Subcutaneous abdominal adipose tissue (tissue), 5 donors: ENCODE data around the gene ZMYM2.

Source experiments
- H3K27ac ChIP-seq: one replicate; pipeline ENCODE4 v1.7.0; 2013; ENCODE audit warnings: low read depth, mild to moderate bottlenecking, inconsistent platforms, low read length, moderate library complexity
- H3K27me3 ChIP-seq, 5 donors: one replicate each; pipeline ENCODE4 v1.7.0; 2013; ENCODE audit warnings: low read length in 5 of 5, inconsistent platforms in 1 of 5; ENCODE audit not compliant: control insufficient read depth in 5 of 5, insufficient read depth in 4 of 5
- H3K36me3 ChIP-seq, 5 donors: one replicate each; pipeline ENCODE4 v1.7.0; 2013; ENCODE audit warnings: low read length in 5 of 5; ENCODE audit not compliant: control insufficient read depth in 5 of 5, insufficient read depth in 5 of 5
- H3K4me1 ChIP-seq, 5 donors: one replicate each; pipeline ENCODE4 v1.7.0; 2013; ENCODE audit warnings: low read length in 5 of 5, mild to moderate bottlenecking in 3 of 5, moderate library complexity in 1 of 5; ENCODE audit not compliant: control insufficient read depth in 5 of 5, insufficient read depth in 5 of 5
- H3K4me3 ChIP-seq, 5 donors: one replicate each; pipeline ENCODE4 v1.7.0; 2013; ENCODE audit warnings: low read length in 5 of 5, low read depth in 1 of 5
- H3K9ac ChIP-seq, 5 donors: one replicate each; pipeline ENCODE4 v1.7.0; 2013; ENCODE audit warnings: low read length in 5 of 5, mild to moderate bottlenecking in 4 of 5, moderate library complexity in 3 of 5
- H3K9me3 ChIP-seq, 5 donors: one replicate each; pipeline ENCODE4 v1.7.0; 2013; ENCODE audit warnings: low read length in 5 of 5; ENCODE audit not compliant: control insufficient read depth in 5 of 5
- donor health status: healthy.
- donor health status: healthy.
- donor health status: healthy.
- donor health status: healthy.
- donor health status: healthy.

Gene ZMYM2

DNA sequence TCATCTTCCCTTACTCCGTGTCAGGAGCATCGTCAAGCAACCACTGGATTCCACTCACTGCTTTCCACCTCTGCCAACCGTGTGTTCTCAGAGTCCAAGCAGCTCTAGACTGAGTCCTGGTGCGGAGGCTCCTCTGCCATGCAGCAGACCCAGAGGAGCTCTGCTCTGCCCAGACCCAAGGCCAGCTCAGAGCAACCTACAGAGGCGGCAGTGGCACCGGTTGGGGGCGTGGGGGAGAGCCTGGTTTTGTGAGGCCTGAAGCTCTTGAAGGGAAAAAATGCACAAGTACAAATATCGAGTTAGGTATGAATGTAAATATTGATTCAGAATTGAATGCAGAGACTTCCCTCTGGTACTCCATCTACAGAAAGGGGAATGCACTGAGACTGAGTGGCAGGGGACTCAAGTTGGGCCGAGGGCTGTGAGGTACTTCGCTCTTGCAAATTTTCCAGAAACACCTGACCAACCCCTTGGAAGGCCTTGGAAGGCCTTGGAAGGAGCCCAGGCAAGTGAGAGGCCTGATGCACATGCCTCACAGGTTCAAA is 155.6 kb downstream of the ZMYM2 start:
- Histone ChIP-seq H3K9me3 (no peaks in the 10 kb centered on the region), H3K4me1 (peaks cover 0 to 10% (median 6%) of the 10 kb centered on the region in 5 donors), H3K9ac (no peak overlapping the region), H3K27me3 (no peaks in the 10 kb centered on the region), H3K27ac (no peak overlapping the region), H3K36me3 (no peaks in the 10 kb centered on the region), H3K4me3 (no peak overlapping the region)

DNA sequence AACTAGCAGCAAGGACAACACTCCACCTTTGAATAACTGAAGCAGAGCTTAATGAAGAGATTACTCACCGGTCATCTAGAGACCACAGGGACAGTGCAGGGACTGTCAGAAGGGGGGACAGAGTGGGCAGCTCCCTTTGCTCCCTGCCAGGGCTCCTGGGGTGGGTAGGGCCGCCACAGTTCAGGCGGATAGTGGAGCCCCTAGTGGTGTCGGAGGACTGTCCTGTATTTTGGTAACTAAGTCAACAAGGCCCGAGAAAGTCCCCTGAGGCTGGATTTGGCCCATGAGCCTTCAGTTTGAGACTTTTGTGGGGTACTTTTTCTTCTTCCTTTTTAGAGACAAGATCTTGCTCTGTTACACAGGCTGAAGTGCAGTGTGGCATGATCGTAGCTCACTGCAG is 157.7 kb downstream of the ZMYM2 start:
- Histone ChIP-seq H3K36me3 (no peaks in the 10 kb centered on the region), H3K9me3 (no peaks in the 10 kb centered on the region), H3K4me1 (peaks cover 0 to 18% (median 14%) of the 10 kb centered on the region in 5 donors), H3K4me3 (no peak overlapping the region), H3K27me3 (no peaks in the 10 kb centered on the region), H3K27ac (no peak overlapping the region), H3K9ac (no peak overlapping the region)

DNA sequence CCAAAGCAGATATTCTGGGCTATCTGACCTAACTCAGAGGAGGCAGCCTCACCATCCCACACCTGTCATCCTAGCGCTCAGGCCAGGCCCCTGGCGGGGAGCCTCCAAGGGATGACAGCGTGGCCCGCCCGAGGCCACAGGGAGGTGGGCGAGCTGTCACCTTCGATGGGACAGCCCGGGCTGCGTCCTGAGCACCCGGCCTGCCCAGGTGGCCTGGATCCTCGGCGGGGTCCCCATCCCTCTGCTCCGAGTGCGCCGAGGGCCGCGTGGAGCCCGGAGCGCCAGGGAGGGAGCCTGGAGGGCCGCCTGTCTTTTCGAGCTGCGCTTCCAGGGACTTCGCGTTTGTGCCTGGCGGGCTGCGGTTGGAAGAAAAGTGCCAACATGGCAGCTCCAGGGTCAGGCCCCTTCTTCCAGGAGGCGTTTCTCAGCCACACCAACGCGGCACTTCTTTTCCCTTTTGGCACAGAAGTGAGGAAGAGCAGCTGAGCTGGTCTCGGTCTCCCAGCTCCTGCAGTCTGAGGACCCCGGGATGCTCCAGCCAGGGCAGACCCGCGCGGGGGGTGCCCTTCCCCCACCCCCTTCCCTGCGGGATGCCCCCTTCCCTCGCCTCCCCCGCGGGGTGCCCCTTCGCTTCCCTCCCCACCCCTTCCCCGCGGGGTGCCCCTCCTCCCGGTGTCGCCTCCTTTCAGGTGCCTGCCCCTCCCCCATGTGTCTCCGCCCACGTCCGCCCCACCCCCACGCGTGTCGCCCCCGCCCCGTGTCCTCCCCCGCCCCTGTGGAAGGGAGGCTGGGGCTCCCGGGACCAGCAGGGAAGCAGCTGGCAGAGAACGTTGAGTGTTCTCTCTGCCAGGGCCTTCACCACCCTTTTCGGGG is 160.0 kb downstream of the ZMYM2 start:
- no peaks in the 10 kb centered on the region for H3K9me3 ChIP-seq
- peak overlapping the region in 4 of 5 donors; percentile 60 to 72 (median 66) for H3K9ac ChIP-seq
- peak overlapping the region; percentile 57 for H3K27ac ChIP-seq
- H3K4me1 ChIP-seq: peaks cover 0 to 18% (median 14%) of the 10 kb centered on the region in 5 donors
- peaks cover 0 to 3% (median 0%) of the 10 kb centered on the region in 5 donors for H3K27me3 ChIP-seq
- H3K36me3 ChIP-seq: no peaks in the 10 kb centered on the region
- peak overlapping the region; percentile 71 to 84 (median 77) for H3K4me3 ChIP-seq

DNA sequence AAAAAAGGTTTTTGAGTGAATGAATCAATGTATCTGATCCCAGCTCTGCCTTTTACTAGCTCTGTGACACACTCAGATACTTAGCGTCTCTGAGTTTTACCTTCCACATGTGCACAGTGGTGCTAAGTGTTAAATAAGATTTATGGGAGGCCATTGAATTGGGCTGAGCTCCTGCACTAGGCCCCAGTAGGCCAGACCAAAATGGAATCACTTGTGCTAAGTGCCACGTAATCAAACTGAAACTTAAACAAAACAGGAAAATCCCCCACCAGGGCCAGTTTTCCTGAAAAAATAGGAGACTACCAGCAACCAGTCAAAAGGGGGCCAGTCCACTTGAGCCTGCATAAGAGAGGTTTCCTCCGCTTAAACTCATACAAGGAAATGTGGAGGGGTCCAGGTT is 161.4 kb downstream of the ZMYM2 start:
- peak overlapping the region; percentile 57 for H3K27ac ChIP-seq
- no peaks in the 10 kb centered on the region for H3K36me3 ChIP-seq
- peaks cover 0 to 18% (median 14%) of the 10 kb centered on the region in 5 donors for H3K4me1 ChIP-seq
- H3K27me3 ChIP-seq: peaks cover 0 to 4% (median 0%) of the 10 kb centered on the region in 5 donors
- no peak overlapping the region for H3K9ac ChIP-seq
- no peaks in the 10 kb centered on the region for H3K9me3 ChIP-seq
- H3K4me3 ChIP-seq: peak overlapping the region in 3 of 5 donors; percentile 49 to 79 (median 66)

DNA sequence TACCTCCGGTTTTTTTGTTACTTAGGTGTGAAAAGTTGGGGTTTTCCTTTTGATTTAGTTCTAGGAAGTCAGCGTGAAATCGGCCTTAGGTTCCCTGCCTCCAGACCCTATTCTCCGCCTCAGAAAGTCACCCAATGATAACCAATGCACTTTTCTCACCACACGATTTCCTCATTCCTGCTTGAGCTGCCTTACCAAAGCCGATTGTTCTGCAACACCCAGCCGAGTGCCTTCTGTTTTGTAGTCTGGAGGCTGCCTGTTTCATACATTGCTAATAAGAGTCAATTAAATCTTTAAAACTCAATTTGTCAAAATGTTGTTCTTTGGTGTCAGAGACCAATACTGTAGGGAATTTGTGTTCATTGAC is 162.6 kb downstream of the ZMYM2 start:
- Histone ChIP-seq H3K27ac (no peak overlapping the region), H3K4me3 (peak overlapping the region in 2 of 5 donors; percentile 66 to 79), H3K27me3 (peaks cover 0 to 4% (median 0%) of the 10 kb centered on the region in 5 donors), H3K9me3 (no peaks in the 10 kb centered on the region), H3K4me1 (peaks cover 0 to 18% (median 14%) of the 10 kb centered on the region in 5 donors), H3K36me3 (no peaks in the 10 kb centered on the region), H3K9ac (no peak overlapping the region)

DNA sequence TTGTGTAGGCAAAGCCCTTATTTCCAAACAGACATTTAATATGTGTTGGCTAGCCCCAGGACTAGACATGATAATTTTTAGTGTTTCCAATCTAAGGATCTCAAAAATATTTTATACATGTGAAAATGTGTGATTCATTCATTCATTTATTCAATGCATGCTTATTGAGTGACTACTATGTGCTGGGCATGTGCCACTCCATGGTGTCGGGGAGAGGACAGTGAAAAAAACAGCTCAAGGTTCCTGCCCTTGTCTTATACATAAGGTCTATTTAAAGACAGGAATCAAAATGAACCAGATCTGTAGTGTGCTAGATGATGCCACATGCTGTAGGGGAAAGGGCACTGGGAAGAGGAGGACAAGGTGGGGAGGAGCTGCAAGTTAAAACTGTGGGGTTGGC is 165.8 kb downstream of the ZMYM2 start:
- Histone ChIP-seq H3K9ac (no peak overlapping the region), H3K36me3 (no peaks in the 10 kb centered on the region), H3K27ac (no peak overlapping the region), H3K27me3 (peaks cover 0 to 6% (median 2%) of the 10 kb centered on the region in 5 donors), H3K4me1 (peaks cover 0 to 26% (median 21%) of the 10 kb centered on the region in 5 donors), H3K4me3 (no peak overlapping the region), H3K9me3 (no peaks in the 10 kb centered on the region)

DNA sequence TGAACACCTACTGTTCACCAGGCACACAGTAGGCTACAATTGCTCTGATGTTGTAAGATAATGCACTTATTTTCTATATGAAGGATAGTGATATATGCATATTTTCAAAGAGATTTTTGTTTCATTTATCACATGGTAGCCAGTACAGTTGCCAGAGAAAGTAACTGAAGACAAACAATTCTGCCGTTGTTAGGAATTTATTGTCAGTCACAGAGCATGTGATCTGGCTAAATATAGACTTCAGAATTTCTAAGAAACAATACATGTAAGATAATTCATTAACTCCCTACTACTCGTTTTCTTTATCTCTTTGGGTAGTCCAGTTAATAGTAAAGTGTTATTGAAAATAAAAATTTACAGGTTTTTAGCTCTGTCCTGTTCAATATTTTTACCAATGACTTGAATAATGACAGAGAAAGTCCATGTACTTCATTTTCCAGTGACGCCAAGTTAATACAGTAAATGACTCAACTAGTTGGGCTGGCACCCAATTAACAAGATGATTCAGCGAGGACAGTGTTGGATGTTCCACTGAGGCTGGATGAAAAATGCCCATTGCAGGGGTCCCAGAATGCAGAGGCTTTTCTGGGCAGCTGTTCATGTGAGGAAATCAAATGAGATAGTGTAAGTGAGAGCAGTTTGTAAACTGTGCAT is 166.7 kb downstream of the ZMYM2 start:
- Histone ChIP-seq H3K4me3 (no peak overlapping the region), H3K36me3 (no peaks in the 10 kb centered on the region), H3K4me1 (peaks cover 0 to 17% (median 14%) of the 10 kb centered on the region in 5 donors), H3K9ac (no peak overlapping the region), H3K27ac (no peak overlapping the region), H3K9me3 (no peaks in the 10 kb centered on the region), H3K27me3 (peaks cover 0 to 6% (median 2%) of the 10 kb centered on the region in 5 donors)

DNA sequence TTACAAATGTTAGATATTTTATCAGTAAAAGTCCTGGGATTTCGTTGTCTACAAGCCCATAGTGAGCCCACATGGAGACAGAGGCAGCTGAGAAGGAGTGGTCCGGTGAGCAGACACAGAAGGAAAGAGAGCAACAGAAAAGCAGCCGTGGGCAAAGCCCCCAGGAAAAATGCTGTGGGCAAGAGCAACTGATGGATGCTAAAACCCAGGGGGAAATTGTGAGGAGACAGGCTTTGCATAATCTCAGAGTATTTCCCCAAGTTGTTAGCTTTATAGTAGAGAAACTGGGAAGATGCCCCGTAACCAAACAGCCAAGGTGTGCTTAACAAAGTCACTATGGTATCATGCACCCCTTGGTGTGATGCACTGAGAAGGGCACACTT is 167.2 kb downstream of the ZMYM2 start:
- Histone ChIP-seq H3K9me3 (no peaks in the 10 kb centered on the region), H3K27ac (no peak overlapping the region), H3K9ac (no peak overlapping the region), H3K36me3 (no peaks in the 10 kb centered on the region), H3K4me3 (no peak overlapping the region), H3K4me1 (peaks cover 0 to 17% (median 14%) of the 10 kb centered on the region in 5 donors), H3K27me3 (peaks cover 0 to 9% (median 3%) of the 10 kb centered on the region in 5 donors)

DNA sequence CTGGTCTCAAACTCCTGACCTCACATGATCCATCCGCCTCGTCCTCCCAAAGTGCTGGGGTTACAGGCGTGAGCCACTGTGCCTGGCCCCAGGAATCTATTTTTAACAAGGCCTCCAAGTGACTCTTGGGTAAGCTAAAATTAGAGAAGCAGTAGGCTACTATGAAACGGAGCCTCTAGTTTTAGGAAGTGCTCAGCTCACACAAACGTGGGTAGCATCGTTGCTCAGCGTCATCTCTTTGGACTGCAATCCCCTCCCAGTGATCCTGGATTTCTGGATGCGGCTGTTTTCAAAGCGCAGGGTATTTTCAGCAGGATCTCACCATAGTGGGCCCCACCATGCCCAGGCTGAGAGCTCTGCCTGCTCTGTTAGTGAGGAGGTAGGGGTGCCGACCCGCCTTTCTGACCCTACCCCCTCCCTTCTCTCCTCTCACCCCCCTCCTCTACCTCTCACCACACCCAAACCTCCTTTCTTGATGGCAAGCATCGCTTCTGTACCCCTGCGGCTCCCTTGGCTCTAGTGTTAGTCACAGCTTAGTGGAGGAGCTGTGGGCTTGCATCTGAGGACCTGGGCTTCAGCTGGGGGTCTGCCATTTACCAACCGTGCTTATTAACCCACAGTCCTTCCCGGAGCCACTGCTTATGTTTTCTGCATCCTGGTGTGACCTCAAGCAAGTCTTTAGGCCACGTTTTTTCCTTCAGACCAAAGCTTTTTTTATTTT is 168.2 kb downstream of the ZMYM2 start:
- peaks cover 0 to 12% (median 4%) of the 10 kb centered on the region in 5 donors for H3K27me3 ChIP-seq
- H3K9me3 ChIP-seq: no peaks in the 10 kb centered on the region
- no peak overlapping the region for H3K27ac ChIP-seq
- H3K4me1 ChIP-seq: peaks cover 0 to 17% (median 14%) of the 10 kb centered on the region in 5 donors
- H3K4me3 ChIP-seq: no peak overlapping the region
- no peak overlapping the region for H3K9ac ChIP-seq
- H3K36me3 ChIP-seq: no peaks in the 10 kb centered on the region
